ENCODE results near the gene UBTD2. TPM values are rescaled to one million over a fixed set of nuclear protein-coding genes. Genes with fewer than 3 reads are reported as not detected.

The UBTD2 gene
- total RNA-seq, 4 donors from 2014 or later = 17.3 to 26.6 (median 20.2) TPM

DNA sequence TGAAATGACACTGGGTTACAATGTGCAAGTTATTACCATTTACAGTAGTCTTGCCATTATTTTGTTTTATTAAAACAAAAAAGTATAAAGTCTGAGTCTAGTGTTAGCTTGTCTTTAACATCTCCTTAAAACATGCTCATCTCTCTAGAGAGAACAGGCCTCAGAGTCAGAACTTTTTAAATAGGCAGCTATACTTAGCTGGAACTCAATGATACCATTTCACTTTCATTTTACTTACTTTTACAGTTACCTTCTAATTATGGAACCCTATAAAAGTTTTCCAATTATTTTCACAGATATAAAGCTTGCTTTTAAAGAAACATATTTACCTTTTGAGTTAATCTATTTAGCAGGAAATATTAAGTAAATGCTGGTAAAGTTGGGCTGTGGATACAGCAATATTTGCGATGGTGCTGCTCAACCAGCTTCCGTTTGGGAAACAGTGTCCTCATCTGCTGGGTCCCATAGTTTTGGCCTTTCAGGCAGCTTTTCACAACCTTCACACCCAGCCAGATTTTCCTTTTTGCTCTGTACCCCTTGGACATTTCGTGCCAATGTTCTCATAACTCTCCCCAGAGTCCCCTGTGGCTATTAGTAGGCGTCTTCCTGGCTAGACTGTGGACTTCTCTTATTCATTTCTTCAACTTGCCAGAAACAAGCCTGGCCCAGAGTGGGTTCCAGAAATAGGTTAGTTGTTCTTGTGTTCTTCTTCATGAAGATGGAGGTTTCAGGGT lies 36.3 kb upstream of the UBTD2 start:
- WGBS, 2 donors (ENCODE audit: low coverage in 1 of 2) = 62 to 69% methylated on average over 3 to 4 of the region's 4 CpGs
- H3K27me3 ChIP-seq = no peaks in the 10 kb centered on the region
- H3K36me3 ChIP-seq = no peaks in the 10 kb centered on the region
- no peak overlapping the region for H3K27ac ChIP-seq
- H3K4me3 ChIP-seq = no peak overlapping the region
- TF ChIP-seq POLR2AphosphoS5 (IDR thresholded peaks at IDR 0.05) = no peak
- TF ChIP-seq, protein P1, sequence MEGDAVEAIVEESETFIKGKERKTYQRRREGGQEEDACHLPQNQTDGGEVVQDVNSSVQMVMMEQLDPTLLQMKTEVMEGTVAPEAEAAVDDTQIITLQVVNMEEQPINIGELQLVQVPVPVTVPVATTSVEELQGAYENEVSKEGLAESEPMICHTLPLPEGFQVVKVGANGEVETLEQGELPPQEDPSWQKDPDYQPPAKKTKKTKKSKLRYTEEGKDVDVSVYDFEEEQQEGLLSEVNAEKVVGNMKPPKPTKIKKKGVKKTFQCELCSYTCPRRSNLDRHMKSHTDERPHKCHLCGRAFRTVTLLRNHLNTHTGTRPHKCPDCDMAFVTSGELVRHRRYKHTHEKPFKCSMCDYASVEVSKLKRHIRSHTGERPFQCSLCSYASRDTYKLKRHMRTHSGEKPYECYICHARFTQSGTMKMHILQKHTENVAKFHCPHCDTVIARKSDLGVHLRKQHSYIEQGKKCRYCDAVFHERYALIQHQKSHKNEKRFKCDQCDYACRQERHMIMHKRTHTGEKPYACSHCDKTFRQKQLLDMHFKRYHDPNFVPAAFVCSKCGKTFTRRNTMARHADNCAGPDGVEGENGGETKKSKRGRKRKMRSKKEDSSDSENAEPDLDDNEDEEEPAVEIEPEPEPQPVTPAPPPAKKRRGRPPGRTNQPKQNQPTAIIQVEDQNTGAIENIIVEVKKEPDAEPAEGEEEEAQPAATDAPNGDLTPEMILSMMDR (IDR thresholded peaks at IDR 0.05) = no peak
- no peak for TF ChIP-seq EP300 (IDR thresholded peaks at IDR 0.05)
- TF ChIP-seq POLR2A (IDR thresholded peaks at IDR 0.05) = no peak
- no peaks in the 10 kb centered on the region for H3K4me1 ChIP-seq
- no peak for ATAC-seq
- H3K9me3 ChIP-seq = no peaks in the 10 kb centered on the region

DNA sequence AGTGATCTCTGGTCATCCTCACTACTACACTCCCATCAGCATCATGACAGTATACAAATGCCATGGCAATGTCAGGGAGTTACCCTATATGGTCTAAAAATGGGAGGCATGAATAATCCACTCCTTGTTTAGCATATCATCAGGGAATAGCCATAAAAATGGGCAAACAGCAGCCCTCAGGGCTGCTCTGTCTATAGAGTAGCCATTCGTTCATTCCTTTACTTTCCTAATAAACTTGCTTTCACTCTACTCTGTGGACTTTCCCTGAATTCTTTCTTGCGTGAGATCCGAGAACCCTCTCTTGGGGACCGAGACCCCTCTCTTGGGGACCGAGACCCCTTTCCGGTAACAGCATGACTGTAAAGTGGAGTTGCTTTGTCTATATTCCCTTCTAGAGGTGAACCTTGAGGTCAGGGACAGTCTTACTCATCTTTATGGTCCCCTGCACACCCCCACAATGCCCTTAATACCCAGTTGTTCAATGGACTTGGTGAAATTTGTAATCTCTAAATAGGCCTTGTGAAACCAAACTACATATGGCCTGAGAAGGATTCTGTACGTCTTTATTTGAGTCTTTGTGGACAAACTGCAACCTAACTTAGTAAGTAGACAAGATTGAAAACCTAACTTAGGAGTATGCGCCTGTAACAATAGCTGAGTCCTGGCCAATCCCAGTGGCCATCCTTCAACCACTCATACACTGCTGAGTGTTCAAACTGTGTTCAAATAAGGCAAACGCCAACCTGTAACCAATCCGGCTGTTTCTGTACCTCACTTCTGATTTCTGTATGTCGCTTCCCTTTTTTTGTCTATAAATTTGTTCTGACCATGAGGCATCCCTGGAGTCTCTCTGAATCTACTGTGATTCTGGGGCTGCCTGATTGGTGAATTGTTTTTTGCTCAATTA lies 32.3 kb upstream of the UBTD2 start:
- Histone ChIP-seq H3K9me3 (no peaks in the 10 kb centered on the region), H3K36me3 (no peaks in the 10 kb centered on the region), H3K4me3 (no peak overlapping the region), H3K27ac (no peak overlapping the region), H3K4me1 (no peaks in the 10 kb centered on the region), H3K27me3 (no peaks in the 10 kb centered on the region)
- no peak for ATAC-seq
- TF ChIP-seq POLR2AphosphoS5 (IDR thresholded peaks at IDR 0.05) (no peak), EP300 (IDR thresholded peaks at IDR 0.05) (no peak), POLR2A (IDR thresholded peaks at IDR 0.05) (no peak)
- TF ChIP-seq, protein P1 (IDR thresholded peaks at IDR 0.05) = no peak
- WGBS, 2 donors (ENCODE audit: low coverage in 1 of 2) = 95% methylated on average over 10 to 11 of the region's 11 CpGs

DNA sequence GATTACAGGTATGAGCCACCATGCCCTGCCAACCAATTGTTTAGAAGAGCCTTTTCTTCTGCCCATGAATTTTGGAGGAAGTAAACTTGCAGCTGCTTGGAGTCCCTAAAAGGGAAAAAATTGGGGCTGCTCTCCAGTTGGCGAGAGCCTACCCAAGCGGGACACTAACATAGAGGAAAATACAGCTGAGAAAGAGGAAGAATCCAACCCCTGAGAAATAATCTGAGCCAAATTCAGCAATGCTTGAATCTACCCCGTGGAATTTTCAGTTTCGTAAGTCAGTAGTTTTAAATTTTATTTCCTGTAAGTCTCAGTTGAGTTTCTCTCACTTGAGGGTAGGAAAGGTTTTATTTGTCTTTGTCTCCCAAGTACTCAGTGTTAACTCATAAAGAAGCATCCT lies 30.4 kb upstream of the UBTD2 start:
- Histone ChIP-seq H3K27me3 (no peaks in the 10 kb centered on the region), H3K9me3 (no peaks in the 10 kb centered on the region), H3K27ac (no peak overlapping the region), H3K36me3 (no peaks in the 10 kb centered on the region), H3K4me1 (no peaks in the 10 kb centered on the region), H3K4me3 (no peak overlapping the region)
- TF ChIP-seq POLR2A (IDR thresholded peaks at IDR 0.05) (no peak), POLR2AphosphoS5 (IDR thresholded peaks at IDR 0.05) (no peak), EP300 (IDR thresholded peaks at IDR 0.05) (no peak)
- TF ChIP-seq, protein P1 (IDR thresholded peaks at IDR 0.05) = no peak
- 77 to 89% methylated on average over 4 of the region's 4 CpGs for WGBS, 2 donors (ENCODE audit: low coverage in 1 of 2)
- ATAC-seq = no peak

DNA sequence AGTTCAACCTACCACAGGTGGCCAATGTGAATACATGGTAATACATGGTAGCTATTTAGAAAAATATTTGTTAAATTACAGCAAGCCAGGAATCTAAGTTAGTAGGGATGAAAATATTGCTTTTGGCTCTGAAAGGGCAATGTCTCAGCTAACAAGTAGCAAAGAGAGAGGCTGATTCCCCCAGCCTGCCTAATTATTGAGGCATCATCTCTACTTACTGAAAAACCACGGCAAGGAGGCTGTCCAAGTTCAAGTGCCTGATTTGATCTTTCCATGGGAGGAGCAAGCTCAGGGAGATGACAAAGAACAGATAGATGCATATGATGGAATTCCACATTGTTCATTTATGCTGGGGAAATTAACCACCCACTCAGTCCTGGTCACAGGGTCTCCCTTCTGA lies 28.7 kb upstream of the UBTD2 start:
- H3K27ac ChIP-seq = no peak overlapping the region
- no peak for TF ChIP-seq EP300 (IDR thresholded peaks at IDR 0.05)
- TF ChIP-seq, protein P1 (IDR thresholded peaks at IDR 0.05) = no peak
- H3K27me3 ChIP-seq = no peaks in the 10 kb centered on the region
- 46 to 100% methylated on average over 1 of the region's 1 CpG for WGBS, 2 donors (ENCODE audit: low coverage in 1 of 2)
- no peaks in the 10 kb centered on the region for H3K9me3 ChIP-seq
- no peaks in the 10 kb centered on the region for H3K36me3 ChIP-seq
- no peak for ATAC-seq
- no peak overlapping the region for H3K4me3 ChIP-seq
- H3K4me1 ChIP-seq = no peaks in the 10 kb centered on the region
